Aorta (tissue), 5 donors: ENCODE results near the gene CNKSR3. TPM values are rescaled to one million over a fixed set of nuclear protein-coding genes. Genes with fewer than 3 reads are reported as not detected.

Experiments used
- ATAC-seq: fragments of 200-7000 bp; cut with Tn5 transposase; one replicate; pipeline ENCODE4 v1.9.1; 2022; ENCODE audit warnings: moderate library complexity; ENCODE audit not compliant: low FRiP score
- DNase-seq, 2 donors: peaks; one replicate each; pipeline ENCODE4 v3.0.0-alpha.2; 2020
- H3K27ac ChIP-seq, 2 donors: one replicate each; pipeline ENCODE4 v1.5.1; 2013; ENCODE audit warnings: low read length in 2 of 2, mild to moderate bottlenecking in 2 of 2, moderate library complexity in 2 of 2, control low read depth in 1 of 2, inconsistent platforms in 1 of 2, low read depth in 1 of 2
- H3K27me3 ChIP-seq, 2 donors: one replicate each; pipeline ENCODE4 v1.6.1; 2013; ENCODE audit warnings: control low read depth in 1 of 2, low read length in 1 of 2, mild to moderate bottlenecking in 1 of 2, moderate library complexity in 1 of 2; ENCODE audit not compliant: insufficient read depth in 2 of 2, control insufficient read depth in 1 of 2
- H3K36me3 ChIP-seq, 2 donors: one replicate each; pipeline ENCODE4 v1.6.1; 2013; ENCODE audit warnings: control low read depth in 1 of 2, low read length in 1 of 2, mild to moderate bottlenecking in 1 of 2; ENCODE audit not compliant: insufficient read depth in 2 of 2, control insufficient read depth in 1 of 2
- H3K4me1 ChIP-seq, 2 donors: one replicate each; pipeline ENCODE4 v1.6.1; 2013; ENCODE audit warnings: low read length in 2 of 2, control low read depth in 1 of 2, mild to moderate bottlenecking in 1 of 2, moderate library complexity in 1 of 2; ENCODE audit not compliant: insufficient read depth in 2 of 2, control insufficient read depth in 1 of 2
- H3K4me3 ChIP-seq, 2 donors: one replicate each; pipeline ENCODE4 v1.5.1; 2013; ENCODE audit warnings: low read length in 2 of 2, control low read depth in 1 of 2, mild to moderate bottlenecking in 1 of 2
- H3K9me3 ChIP-seq: one replicate; pipeline ENCODE4 v1.6.1; 2013; ENCODE audit warnings: mild to moderate bottlenecking, low read length; ENCODE audit not compliant: control insufficient read depth
- WGBS, 2 donors: extraction: QIAGEN DNeasy Blood & Tissue Kit; methylation state at CpG; one replicate each; pipeline ENCODE4 v1.1.7; 2013; 5-methylcytosine and 5-hydroxymethylcytosine counted together
- intact Hi-C, 2 donors: fragments of 100-400 bp; cut with DNase I; formaldehyde crosslinking; loops; one replicate each; pipeline versions ENCODE4 v1.14.2 to v1.15.0; 2022
- polyA plus RNA-seq, 2 donors: library from polyadenylated mRNA; stranded (reverse); fragments of 200-250 nt; gene quantifications; one replicate each; pipeline ENCODE4 v1.2.3, GENCODE V29; 2013
- total RNA-seq, 2 donors: library from RNA; stranded (reverse); fragmentation: NEBNext Ultra II Directional; extraction: Animal tissue kit (Norgen Biotek cat#: 25700); gene quantifications; one replicate each; pipeline ENCODE4 v1.2.1, GENCODE V29; 2021
- donor health status: healthy with polysubstance abuse.
- donor health status: Bipolar disorder and iron deficiency.
- donor health status: DM: no; HTN: no; CAD: no.
- donor health status: DM: no; HTN: no; CAD: no.
- donor health status: DM: yes; HTN: yes; CAD: no.

CNKSR3 gene
- total and polyA plus RNA-seq, 4 donors: 9.3 to 41.2 (median 15.6) TPM

DNA sequence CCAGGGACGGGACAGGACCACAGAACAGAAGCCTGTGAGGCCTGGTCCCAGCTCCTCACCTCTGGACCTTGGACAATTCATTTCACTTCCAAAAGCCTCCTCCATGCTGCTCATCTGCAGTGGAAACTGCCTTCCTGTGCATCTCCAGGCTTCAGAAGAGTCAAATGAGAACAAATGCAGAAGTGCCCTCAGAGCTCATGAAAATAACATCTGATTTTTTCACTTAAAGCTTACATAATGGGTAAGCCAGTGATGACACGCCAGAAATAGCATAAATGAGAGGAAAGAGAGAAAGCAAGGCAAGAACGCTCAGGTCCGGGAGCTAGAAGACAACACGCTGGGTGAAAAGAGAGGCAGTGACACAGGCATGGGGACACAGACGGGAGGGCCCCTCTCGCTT lies 7.9 kb downstream of the CNKSR3 start:
- no peak for ATAC-seq
- 55 to 66% methylated on average over 7 of the region's 7 CpGs for WGBS, 2 donors
- peaks cover 0 to 1% of the 10 kb centered on the region in 2 donors for H3K4me1 ChIP-seq
- no peak overlapping the region for H3K27ac ChIP-seq
- DNase-seq: no peak
- H3K27me3 ChIP-seq: no peaks in the 10 kb centered on the region
- peaks cover 0 to 2% of the 10 kb centered on the region in 2 donors for H3K36me3 ChIP-seq
- intact Hi-C loops: no loop called here
- no peaks in the 10 kb centered on the region for H3K9me3 ChIP-seq
- H3K4me3 ChIP-seq: no peak overlapping the region

DNA sequence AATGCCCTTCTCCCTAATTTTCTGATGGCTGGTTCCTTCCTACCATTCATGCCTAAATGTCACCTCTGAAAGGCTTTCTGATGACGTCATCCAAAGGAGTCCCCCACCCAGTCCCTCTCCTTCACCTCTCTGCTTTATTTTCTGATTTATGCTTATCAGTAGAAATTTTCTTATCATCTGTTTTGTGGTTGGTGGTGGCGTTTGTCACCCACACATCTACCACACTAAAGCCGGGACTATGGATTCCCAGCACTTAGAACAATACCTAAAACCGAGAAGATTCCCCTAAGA lies 9.0 kb downstream of the CNKSR3 start:
- WGBS, 2 donors: 65 to 77% methylated on average over 4 of the region's 4 CpGs
- Histone ChIP-seq H3K36me3 (peaks cover 0 to 2% of the 10 kb centered on the region in 2 donors), H3K4me1 (no peaks in the 10 kb centered on the region), H3K27ac (no peak overlapping the region), H3K4me3 (no peak overlapping the region), H3K27me3 (no peaks in the 10 kb centered on the region), H3K9me3 (no peaks in the 10 kb centered on the region)
- DNase-seq (no peak), ATAC-seq (no peak)
- intact Hi-C loops: no loop called here

DNA sequence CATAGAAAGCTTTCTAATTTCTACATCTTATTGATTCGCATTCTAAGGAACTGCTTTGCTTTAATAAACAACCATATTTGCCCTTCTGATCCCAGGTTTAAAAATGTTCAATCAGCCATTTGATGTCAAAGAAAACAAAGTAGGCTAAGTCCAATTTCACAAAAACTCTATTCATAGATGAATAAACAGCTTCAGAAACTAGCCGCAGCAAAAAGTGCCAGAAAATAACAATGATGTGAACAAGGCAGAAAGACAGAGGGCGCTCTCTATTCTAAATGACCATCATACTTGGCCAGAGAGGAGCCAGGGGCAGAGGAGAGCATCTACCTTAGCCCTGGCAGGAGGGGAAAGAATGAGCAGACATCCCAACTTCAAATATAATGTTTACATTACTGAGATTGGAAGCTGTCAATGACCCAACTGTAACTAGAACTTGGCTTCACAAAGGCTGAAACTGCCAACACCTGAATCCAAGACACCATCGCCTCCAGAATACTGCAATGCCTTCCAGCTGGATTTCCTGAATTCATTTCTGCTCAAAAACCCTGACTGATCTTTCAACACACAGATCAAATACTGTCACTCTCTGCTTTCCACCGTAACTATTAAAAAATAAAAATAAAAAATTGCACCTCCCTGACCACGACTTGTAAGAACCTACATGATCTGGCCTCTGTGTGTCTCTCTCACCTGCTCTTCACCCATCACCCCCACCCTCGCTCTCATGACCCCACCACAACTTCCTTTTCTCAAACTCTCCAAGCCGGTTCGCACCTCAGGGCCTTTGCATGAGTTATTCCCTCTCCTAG lies 9.5 kb downstream of the CNKSR3 start:
- ATAC-seq (no peak), DNase-seq (no peak)
- no peaks in the 10 kb centered on the region for H3K27me3 ChIP-seq
- WGBS, 2 donors: 48 to 54% methylated on average over 9 of the region's 9 CpGs
- H3K27ac ChIP-seq: no peak overlapping the region
- H3K4me1 ChIP-seq: no peaks in the 10 kb centered on the region
- H3K9me3 ChIP-seq: no peaks in the 10 kb centered on the region
- intact Hi-C loops: no loop called here
- H3K4me3 ChIP-seq: no peak overlapping the region
- H3K36me3 ChIP-seq: peaks cover 0 to 2% of the 10 kb centered on the region in 2 donors

DNA sequence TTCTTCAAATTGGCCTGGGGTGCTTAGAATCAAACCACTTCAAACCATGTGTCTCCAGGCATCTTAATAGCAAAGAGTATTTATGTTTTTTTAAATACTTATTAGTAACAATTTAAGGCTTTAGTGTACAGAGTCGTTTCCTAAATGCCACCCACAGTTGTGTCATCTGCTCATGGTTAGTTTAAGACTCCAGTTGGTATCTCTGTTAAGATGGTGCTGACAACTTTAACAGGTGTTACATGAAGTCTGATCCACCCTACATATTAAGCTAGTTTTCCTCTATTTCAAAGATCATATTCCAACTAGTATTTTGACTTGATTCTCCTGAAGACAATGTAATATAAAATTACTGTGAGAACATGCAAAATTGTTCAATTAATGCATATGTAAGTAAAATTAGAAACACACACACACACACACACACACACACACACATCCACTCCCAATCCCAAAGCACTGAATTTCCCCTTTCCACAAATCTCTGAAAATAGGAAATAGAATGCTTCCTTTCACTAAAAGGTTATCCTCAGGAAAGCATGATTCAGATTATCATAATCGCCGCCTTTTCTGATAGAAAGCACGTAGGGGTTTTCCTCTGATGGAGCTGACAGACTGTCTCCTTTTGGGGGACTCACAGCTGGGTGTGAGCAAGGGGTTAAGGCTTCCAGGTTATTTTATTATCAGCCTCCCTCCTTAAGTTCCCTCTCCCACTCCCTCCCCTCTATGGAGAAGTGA lies 10.5 kb downstream of the CNKSR3 start:
- 39 to 41% methylated on average over 4 of the region's 4 CpGs for WGBS, 2 donors
- H3K27ac ChIP-seq: no peak overlapping the region
- H3K9me3 ChIP-seq: no peaks in the 10 kb centered on the region
- ATAC-seq (no peak), DNase-seq (no peak)
- intact Hi-C loops: no loop called here
- peaks cover 0 to 2% of the 10 kb centered on the region in 2 donors for H3K36me3 ChIP-seq
- H3K4me1 ChIP-seq: no peaks in the 10 kb centered on the region
- H3K4me3 ChIP-seq: no peak overlapping the region
- no peaks in the 10 kb centered on the region for H3K27me3 ChIP-seq

DNA sequence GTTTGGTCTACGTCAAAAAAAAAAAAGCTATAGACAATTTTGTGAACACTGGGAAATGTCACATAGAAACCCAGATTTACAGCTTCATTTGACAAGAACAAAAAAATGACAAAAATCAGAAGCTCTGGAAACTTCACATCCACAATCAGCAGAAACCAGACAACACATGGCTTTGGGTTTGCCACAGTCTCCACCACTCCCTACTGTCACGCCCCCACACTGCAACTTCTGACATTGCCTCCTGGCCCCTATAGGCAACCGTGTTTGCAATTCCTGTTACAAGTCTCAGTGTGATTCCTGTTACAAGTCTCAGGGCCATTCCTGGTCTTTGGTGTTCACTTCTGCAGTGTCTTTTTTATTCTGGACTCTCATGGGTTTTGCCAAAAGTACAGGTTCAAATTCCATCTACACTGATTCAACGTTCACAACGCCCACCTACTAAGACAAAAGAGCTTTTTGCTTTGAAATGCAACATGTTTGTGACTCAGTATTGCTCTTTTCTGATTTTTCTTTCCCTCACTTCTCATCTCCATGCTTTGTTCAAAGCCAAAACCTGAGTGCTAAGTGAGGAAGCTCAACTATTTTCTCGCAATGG lies 12.0 kb downstream of the CNKSR3 start:
- Histone ChIP-seq H3K27me3 (no peaks in the 10 kb centered on the region), H3K9me3 (no peaks in the 10 kb centered on the region), H3K27ac (no peak overlapping the region), H3K36me3 (peaks cover 0 to 2% of the 10 kb centered on the region in 2 donors), H3K4me1 (no peaks in the 10 kb centered on the region), H3K4me3 (no peak overlapping the region)
- no peak for ATAC-seq
- intact Hi-C loops: no loop called here
- DNase-seq: no peak
- WGBS, 2 donors: 63 to 71% methylated on average over 6 of the region's 6 CpGs

DNA sequence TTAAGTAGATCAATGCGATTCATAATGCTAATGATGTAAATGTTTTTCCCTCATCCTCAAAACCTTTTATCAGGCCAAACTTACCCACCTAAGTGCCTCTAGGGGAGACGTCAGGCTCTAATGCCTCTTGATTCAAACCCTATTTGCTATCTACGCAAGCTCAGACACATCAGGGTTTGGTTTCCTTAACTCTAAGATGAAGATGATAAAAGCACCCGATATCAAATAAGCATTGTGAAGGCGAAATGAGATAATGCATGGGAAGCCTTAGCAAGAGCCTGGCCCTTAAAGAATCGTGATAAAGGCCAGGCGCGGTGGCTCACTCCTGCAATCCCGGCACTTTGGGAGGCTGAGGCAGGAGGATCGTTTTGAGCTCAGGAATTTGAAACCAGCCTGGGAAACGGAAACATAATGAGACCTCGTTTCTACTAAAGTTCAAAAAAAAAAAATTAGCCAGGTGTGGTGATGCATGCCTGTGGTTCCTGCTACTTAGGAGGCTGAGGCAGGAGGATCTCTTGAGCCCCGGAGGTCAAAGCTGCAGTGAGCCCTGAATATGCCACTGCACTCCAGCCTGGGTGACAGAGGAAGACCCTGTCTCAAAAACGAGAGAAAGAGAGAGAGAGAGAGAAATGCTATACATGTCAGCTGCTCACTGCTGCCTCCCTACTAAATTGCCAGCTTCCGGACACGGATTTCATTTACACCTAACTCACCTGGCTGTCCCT lies 13.5 kb downstream of the CNKSR3 start:
- Histone ChIP-seq H3K9me3 (no peaks in the 10 kb centered on the region), H3K4me3 (no peak overlapping the region), H3K36me3 (peaks cover 0 to 2% of the 10 kb centered on the region in 2 donors), H3K4me1 (peaks cover 2 to 6% of the 10 kb centered on the region in 2 donors), H3K27me3 (no peaks in the 10 kb centered on the region), H3K27ac (no peak overlapping the region)
- WGBS, 2 donors: 83 to 86% methylated on average over 16 of the region's 16 CpGs
- DNase-seq (no peak), ATAC-seq (no peak)
- intact Hi-C loops: no loop called here

DNA sequence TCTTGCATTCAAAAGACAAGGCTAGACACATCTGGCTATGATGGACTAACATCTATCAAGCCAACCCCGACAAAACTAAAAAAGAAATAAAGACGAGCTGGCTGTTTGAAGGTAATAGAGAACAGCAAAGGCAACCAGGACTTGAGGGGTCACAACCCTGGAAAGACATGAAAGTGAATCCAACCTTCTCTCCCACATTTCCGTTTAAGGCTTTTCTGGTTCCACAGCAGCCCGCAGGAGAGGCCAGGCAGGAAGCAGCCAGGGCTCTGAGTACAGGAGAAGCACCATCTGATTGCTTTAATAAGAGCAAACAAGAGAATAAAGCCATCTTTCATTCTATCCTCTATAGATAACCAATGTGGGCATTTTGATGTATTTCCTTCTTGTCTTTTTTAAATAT lies 14.3 kb downstream of the CNKSR3 start:
- H3K27me3 ChIP-seq: no peaks in the 10 kb centered on the region
- DNase-seq (no peak), ATAC-seq (no peak)
- H3K4me1 ChIP-seq: peaks cover 4 to 6% of the 10 kb centered on the region in 2 donors
- no peaks in the 10 kb centered on the region for H3K9me3 ChIP-seq
- peaks cover 0 to 2% of the 10 kb centered on the region in 2 donors for H3K36me3 ChIP-seq
- intact Hi-C loops: no loop called here
- WGBS, 2 donors: 51 to 60% methylated on average over 4 of the region's 4 CpGs
- no peak overlapping the region for H3K27ac ChIP-seq
- no peak overlapping the region for H3K4me3 ChIP-seq

DNA sequence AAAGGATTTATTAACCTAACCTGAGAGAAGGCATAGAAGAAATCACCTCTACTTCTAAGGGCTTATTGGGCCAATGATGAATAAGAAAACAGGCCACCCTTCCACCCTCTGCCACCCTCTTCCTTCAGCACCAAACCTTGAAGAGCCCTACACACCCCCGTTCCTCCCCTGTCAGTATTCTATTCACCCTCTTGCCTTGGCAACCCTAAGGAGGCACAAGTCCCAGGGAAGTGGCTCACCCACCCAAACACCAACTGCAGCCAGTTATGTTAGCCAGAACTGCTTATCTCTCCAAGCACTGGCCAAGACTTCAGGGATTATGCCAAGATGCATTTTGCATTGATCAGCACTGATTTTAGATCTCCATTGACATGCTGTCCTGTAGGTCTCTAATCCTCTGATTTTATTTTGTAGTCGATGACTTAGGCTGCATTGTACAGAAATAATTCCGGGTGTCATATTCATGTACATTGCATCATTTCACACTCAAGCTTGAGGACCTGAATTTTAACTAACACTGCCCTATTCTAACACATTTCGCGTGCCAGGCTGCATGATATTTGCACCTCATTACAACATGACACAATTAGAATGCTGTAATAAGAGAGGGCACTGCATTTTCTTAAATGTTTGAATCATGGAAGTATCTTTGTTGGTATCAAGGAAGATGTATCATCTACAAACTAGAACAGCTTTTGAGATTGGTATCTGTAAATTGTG lies 15.7 kb downstream of the CNKSR3 start:
- H3K36me3 ChIP-seq: peaks cover 0 to 2% of the 10 kb centered on the region in 2 donors
- H3K9me3 ChIP-seq: no peaks in the 10 kb centered on the region
- ATAC-seq (no peak), DNase-seq (no peak)
- intact Hi-C loops: no loop called here
- peaks cover 4 to 7% of the 10 kb centered on the region in 2 donors for H3K4me1 ChIP-seq
- H3K4me3 ChIP-seq: no peak overlapping the region
- WGBS, 2 donors: 23 to 29% methylated on average over 5 of the region's 5 CpGs
- no peaks in the 10 kb centered on the region for H3K27me3 ChIP-seq
- no peak overlapping the region for H3K27ac ChIP-seq
